HG02759 (cell line): Measurements from ENCODE around the gene MLXIPL.
"Not testable (repeated sequence)": the region's sequence is repeated elsewhere in the genome, so short reads cannot be mapped to it uniquely, and the experiment has no call there.

Source experiments
- ATAC-seq: cut with Tn5 transposase; IDR thresholded peaks from one replicate; pipeline ENCODE4 v1.9.1; 2021; ENCODE audit warnings: mild to moderate bottlenecking, moderate library complexity; ENCODE audit not compliant: unreplicated experiment

The MLXIPL gene

DNA sequence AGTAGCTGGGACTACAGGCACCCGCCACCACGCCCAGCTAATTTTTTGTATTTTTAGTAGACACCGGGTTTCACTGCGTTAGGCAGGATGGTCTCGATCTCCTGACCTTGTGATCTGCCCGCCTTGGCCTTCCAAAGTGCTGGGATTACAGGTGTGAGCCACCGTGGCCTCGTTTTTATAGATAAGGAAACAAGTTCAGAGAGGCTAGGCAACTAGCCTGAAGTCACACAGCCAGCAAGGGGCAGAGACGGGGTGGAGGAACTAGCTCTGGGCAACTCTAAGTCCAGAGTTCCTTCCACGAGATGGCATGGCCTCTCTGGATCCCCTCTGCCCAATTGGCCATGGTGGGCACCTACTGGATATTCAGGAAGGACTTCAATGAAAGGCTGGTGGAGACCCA, 9.4 kb downstream of the MLXIPL start:
- not testable (repeated sequence) for ATAC-seq

GRCh38 chr7:73613954-73614735, 10.2 kb downstream of the MLXIPL start:
- no peak for ATAC-seq

- ATAC-seq: no peak
Observed at GRCh38 chr7:73612598-73613269, 11.6 kb downstream of the MLXIPL start.

GRCh38 chr7:73611017-73611555, 13.2 kb downstream of the MLXIPL start:
- no peak for ATAC-seq

- no peak for ATAC-seq
Observed at GRCh38 chr7:73610105-73610504, 14.2 kb downstream of the MLXIPL start.

- ATAC-seq: not testable (repeated sequence)
Observed at GRCh38 chr7:73607692-73607983, 16.7 kb downstream of the MLXIPL start.

GRCh38 chr7:73606801-73607691, 17.3 kb downstream of the MLXIPL start:
- ATAC-seq: no peak

GRCh38 chr7:73605601-73606220, 18.6 kb downstream of the MLXIPL start:
- ATAC-seq: no peak

DNA sequence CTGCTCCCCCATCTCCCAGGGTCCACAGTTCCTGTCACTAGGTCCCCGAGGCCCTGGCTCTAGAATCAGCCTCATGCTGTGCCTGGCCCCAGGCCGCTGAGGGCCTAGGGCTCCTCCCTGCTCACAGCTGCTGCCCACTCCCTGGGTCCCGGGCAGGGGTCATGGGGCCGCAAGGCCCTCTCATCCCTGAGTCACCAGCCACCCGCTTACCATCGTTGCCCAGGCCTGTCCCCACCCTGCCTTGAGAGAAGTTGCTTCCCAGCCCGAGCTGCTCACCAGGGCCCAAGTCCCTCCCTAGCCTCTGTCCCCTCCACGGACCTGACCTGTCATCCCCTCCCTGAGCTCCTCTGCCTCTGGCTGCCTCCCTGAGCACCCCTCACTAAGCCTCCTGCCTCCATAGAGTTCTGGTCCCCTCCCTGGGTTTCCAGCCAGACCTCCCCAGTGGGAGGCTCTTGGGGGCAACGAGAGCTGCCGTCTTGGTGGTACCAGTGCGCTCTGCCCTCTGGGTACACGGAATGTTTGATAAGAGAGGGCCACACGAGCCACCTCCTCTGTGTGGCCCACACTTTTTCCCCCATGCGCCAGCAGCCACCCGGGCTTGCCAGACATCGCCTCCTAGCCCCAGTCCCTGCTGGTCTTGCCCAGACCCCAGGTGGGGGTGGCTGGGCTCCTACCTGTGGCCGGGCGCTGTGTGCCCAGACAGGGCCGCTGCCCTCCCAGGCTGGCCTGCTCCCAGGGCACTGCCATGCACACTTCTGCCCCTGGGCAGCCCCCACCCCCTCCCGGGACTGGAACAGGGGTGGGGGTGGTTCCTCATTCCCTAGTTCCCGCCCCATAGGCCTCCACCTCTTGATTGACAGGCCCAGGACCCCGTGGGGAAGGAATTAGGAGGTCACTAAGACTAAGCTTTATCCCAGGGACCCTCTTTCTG, 21.3 kb downstream of the MLXIPL start:
- no peak for ATAC-seq

DNA sequence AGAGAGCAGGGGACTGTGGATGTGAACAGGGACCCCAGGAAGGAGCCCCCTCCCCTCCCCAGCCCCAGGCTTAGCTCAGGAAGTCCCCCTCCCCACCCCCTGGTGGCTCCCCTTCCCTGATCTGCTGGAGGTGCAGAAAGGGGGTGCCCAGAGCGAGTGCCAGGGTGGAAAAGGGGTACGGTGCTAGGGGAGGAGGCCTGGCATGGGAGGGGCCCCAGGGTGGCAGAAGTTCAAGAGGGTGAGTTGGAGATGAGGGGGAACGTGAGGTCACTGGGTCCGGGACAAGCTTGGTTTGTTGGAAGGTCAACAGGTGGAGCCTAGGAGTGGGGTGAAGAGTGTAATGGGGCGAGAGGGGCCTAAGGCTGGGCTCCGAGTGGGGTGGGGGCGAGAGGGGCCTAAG, 24.4 kb downstream of the MLXIPL start:
- ATAC-seq: no peak

DNA sequence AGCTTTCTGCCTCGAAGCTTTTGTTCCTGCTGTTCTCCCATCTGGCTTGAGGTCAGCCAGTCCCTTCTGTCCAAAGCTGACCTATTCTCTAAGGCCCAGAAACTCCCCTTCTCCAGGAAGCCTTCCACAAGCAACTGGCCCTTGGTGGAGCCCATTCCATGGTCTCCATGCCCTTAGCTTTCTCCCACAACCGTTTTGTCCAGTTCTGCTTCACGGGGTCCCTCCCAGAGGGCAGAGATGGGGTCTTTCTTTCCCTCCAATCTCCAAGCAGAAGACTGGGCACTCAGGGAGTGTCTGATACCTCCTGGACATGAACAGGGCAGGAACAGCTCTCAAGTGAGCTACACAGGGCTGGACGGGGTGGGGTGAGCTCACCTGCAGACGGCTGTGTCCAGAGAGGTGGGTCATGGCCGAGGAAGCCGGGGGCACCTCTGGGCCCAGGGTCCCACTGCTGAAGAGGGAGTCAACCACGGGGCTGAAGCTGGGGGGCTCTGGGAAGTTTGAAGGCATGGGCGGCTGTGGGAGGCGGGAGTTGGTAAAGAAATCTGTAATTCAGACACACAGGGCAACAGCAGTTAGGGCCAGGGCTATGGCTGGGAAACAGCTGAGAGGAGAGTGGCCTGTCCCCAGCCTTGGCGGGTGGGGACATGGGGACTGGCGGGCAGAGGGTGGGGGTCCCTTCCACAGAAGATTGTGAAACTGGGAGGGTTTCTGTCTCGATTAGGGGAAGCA, 25.0 kb downstream of the MLXIPL start:
- ATAC-seq: no peak

GRCh38 chr7:73597978-73598782, 26.1 kb downstream of the MLXIPL start:
- no peak for ATAC-seq

GRCh38 chr7:73596191-73597065, 27.9 kb downstream of the MLXIPL start:
- ATAC-seq: no peak

DNA sequence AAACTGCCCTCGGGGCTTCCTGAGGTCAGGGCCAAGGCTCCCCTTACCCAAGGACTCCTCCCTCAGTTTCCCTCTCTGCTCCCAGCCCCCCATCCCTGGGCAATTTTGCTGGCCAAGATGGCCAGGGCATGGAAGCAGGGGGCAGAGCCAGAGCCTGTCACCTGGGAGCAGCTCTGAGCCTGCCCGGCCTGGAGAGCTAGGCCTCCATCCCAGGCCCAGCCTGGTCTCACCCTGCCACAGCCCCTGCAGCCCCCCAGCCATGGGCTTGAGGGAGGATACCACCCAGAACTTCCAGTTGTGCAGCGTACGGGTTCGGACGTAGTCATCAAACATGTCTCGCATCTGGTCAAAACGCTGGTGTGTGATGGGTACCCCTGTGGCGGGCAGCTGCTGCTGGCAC, 29.0 kb downstream of the MLXIPL start:
- ATAC-seq: no peak

DNA sequence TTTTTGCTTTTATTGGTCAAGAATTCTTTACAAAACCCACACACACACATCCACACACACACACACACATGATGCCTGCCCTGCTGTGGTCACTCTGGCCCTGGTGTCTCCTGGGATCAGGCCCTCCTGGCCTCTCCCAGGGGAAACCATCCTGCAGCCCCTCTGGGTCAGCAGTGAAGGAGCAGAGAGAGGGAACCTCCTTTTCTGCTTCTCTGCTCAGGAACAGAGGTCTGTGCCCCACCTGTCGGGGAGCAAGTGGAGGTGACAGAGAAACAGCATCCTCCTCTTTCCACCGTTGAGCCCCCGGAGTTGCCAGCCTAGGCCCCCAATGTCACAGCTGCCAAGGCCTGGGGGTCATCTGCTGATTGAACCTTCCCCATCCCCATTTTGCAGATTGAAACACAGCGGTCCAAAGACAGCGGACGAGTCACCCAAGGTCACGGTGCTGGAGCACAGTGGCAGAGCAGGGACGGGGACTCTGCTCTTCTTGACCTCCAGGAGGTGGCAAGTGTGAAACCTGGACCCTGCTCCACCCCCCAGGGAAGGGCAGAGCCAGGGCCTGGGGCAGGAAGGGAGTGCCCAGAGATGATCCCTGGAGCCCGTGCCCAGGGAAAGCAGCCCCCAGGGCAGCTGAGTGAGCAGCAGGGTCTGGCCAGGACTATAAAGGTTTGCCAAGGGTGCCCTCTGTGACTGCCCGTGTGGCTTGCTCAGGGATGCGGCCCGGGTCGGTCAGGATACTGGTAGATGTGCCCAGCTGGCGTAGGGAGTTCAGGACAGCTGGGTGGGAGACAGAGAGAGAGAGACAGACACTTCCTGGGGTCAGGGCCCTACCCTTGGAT, 30.9 kb downstream of the MLXIPL start:
- ATAC-seq: no peak

DNA sequence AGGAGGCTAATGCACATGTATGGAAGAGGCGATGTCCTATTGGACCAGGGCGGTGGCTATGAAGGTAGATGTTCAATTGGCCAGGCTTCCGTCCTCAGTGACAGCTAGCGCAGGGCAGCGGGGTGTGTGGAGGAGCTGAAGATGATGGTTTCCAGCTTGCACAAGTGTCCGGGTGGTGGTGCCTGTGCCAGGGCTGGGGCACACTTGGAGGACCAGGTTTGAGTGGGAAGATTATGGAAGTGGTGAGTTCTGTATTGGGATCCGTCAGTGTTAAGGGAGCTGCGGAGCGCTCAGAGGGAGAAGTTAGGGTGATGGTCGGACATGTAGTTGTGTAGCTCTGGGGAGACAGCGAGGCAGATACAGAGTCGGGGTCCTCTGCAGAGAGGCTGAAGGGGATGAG, 37.4 kb downstream of the MLXIPL start:
- no peak for ATAC-seq

- no peak for ATAC-seq
Observed at GRCh38 chr7:73585196-73585595, 39.1 kb downstream of the MLXIPL start.
